CD4-positive, CD25-positive, alpha-beta regulatory T cell (primary cell): Measurements from ENCODE around the gene S100A11. TPM values are rescaled to one million over a fixed set of nuclear protein-coding genes. Genes with fewer than 3 reads are reported as not detected.
A peak's percentile ranks its signal among the peaks of the same experiment; 100 is the strongest.
"Not testable (repeated sequence)": the region's sequence is repeated elsewhere in the genome, so short reads cannot be mapped to it uniquely, and the experiment has no call there.

ENCODE experiments used
- ATAC-seq, 2 donors: fragments of 150-1000 bp; cut with Tn5 transposase; one replicate each; pipeline ENCODE4 v1.10.0; 2021; ENCODE audit warnings: low read depth in 2 of 2, moderate number of reproducible peaks in 2 of 2, moderate library complexity in 1 of 2
- DNase-seq, 3 donors: peaks; one replicate each; pipeline versions ENCODE4 v3.0.0 to v3.0.0-alpha.2; 2012 to 2022; ENCODE audit warnings: mixed read lengths in 1 of 3
- H3K27ac ChIP-seq: one replicate; pipeline ENCODE4 v1.7.0; 2013; ENCODE audit warnings: mild to moderate bottlenecking, low read length; ENCODE audit not compliant: insufficient read depth, poor library complexity, severe bottlenecking
- H3K27me3 ChIP-seq: one replicate; pipeline ENCODE4 v1.7.0; 2013; ENCODE audit warnings: low read length; ENCODE audit not compliant: control insufficient read depth, insufficient read depth
- H3K36me3 ChIP-seq: one replicate; pipeline ENCODE4 v1.7.0; 2013; ENCODE audit warnings: mild to moderate bottlenecking, low read length, moderate library complexity; ENCODE audit not compliant: control insufficient read depth, insufficient read depth
- H3K4me1 ChIP-seq: 2 replicates; pipeline ENCODE4 v1.7.0; 2013; ENCODE audit warnings: mild to moderate bottlenecking, low read length; ENCODE audit not compliant: insufficient read depth, control insufficient read depth, poor library complexity, severe bottlenecking
- H3K4me3 ChIP-seq: one replicate; pipeline ENCODE4 v1.7.0; 2013; ENCODE audit warnings: low read depth, mild to moderate bottlenecking, low read length, moderate library complexity
- H3K9me3 ChIP-seq, 2 experiments: 1 replicate in 1 of 2; 2 replicates in 1 of 2; pipeline ENCODE4 v1.7.0; 2013; ENCODE audit warnings: low read length in 2 of 2, mild to moderate bottlenecking in 1 of 2, moderate library complexity in 1 of 2; ENCODE audit not compliant: control insufficient read depth in 2 of 2
- H3K27ac Mint-ChIP-seq, 3 donors: one replicate each; pipeline ENCODE4 v1.8.0; 2020 to 2022; ENCODE audit warnings: mild to moderate bottlenecking in 3 of 3, mixed read lengths in 3 of 3, moderate library complexity in 2 of 3
- H3K27me3 Mint-ChIP-seq: one replicate; pipeline ENCODE4 v1.8.0; 2022; ENCODE audit warnings: mild to moderate bottlenecking, mixed read lengths
- H3K36me3 Mint-ChIP-seq: one replicate; pipeline ENCODE4 v1.8.0; 2020; ENCODE audit warnings: mixed read lengths
- H3K4me1 Mint-ChIP-seq, 4 donors: one replicate each; pipeline ENCODE4 v1.8.0; 2020 to 2022; ENCODE audit warnings: mixed read lengths in 4 of 4, mild to moderate bottlenecking in 1 of 4
- H3K4me3 Mint-ChIP-seq, 4 donors: one replicate each; pipeline ENCODE4 v1.8.0; 2020 to 2022; ENCODE audit warnings: mild to moderate bottlenecking in 4 of 4, mixed read lengths in 4 of 4, moderate library complexity in 3 of 4
- H3K9me3 Mint-ChIP-seq, 7 donors: one replicate each; pipeline ENCODE4 v1.8.0; 2020 to 2022; ENCODE audit warnings: mixed read lengths in 7 of 7, mild to moderate bottlenecking in 3 of 7, moderate library complexity in 2 of 7
- polyA plus RNA-seq, 4 donors: library from polyadenylated mRNA; unstranded; fragments of 300-500 nt; fragmentation: Illumina TruSeq; gene quantifications; one replicate each; pipeline ENCODE4 v1.2.3, GENCODE V29; 2021
- total RNA-seq: library from RNA; stranded (reverse); gene quantifications from one replicate; pipeline ENCODE4 v1.2.3, GENCODE V29; 2022

Gene S100A11
- total RNA-seq (80.2 TPM), polyA plus RNA-seq (100 to 1,000 TPM; 397 to 676 (median 547) TPM)

GRCh38 chr1:152036267-152037216 lies at the start of gene S100A11:
Gene S100A11 (minus strand): TSS chr1:152037004. CDS start chr1:152036915, 89 bp downstream.
- H3K4me1 Mint-ChIP-seq: peaks cover 14 to 51% (median 27%) of the 10 kb centered on the region in 4 donors
- H3K27me3 ChIP-seq: peaks cover 11% of the 10 kb centered on the region
- H3K27ac Mint-ChIP-seq: peak within 1 kb of the TSS; percentile 95 to 99 (median 98)
- peak; percentile 38 to 50 for ATAC-seq
- DNase-seq: peak; percentile 11 to 80 (median 53)
- H3K9me3 Mint-ChIP-seq: no peaks in the 10 kb centered on the region
- H3K36me3 Mint-ChIP-seq: peaks cover 19% of the 10 kb centered on the region
- H3K9me3 ChIP-seq: no peaks in the 10 kb centered on the region
- peak within 1 kb of the TSS; percentile 83 for H3K27ac ChIP-seq
- peaks cover 38% of the 10 kb centered on the region for H3K4me1 ChIP-seq
- H3K27me3 Mint-ChIP-seq: peaks cover 9% of the 10 kb centered on the region
- H3K36me3 ChIP-seq: peaks cover 24% of the 10 kb centered on the region
- peak within 1 kb of the TSS; percentile 98 for H3K4me3 ChIP-seq
- H3K4me3 Mint-ChIP-seq: peak within 1 kb of the TSS; percentile 91 to 100 (median 97)

- H3K4me1 Mint-ChIP-seq: no peaks in the 10 kb centered on the region
- peaks cover 23% of the 10 kb centered on the region for H3K27me3 Mint-ChIP-seq
- Histone ChIP-seq H3K9me3 (no peaks in the 10 kb centered on the region), H3K27ac (no peak overlapping the region), H3K4me3 (no peak overlapping the region), H3K27me3 (peaks cover 36% of the 10 kb centered on the region), H3K4me1 (no peaks in the 10 kb centered on the region), H3K36me3 (no peaks in the 10 kb centered on the region)
- H3K4me3 Mint-ChIP-seq: no peak overlapping the region
- no peak overlapping the region for H3K27ac Mint-ChIP-seq
- peaks cover 0 to 3% (median 0%) of the 10 kb centered on the region in 7 donors for H3K9me3 Mint-ChIP-seq
- ATAC-seq (no peak), DNase-seq (no peak)
- H3K36me3 Mint-ChIP-seq: no peaks in the 10 kb centered on the region
Observed at GRCh38 chr1:152084853-152085252, 48.0 kb upstream of the S100A11 start.

- not testable (repeated sequence) for H3K27ac Mint-ChIP-seq, H3K36me3 ChIP-seq, DNase-seq, ATAC-seq, H3K4me1 ChIP-seq, H3K9me3 ChIP-seq, H3K9me3 Mint-ChIP-seq, H3K4me1 Mint-ChIP-seq, H3K4me3 Mint-ChIP-seq, H3K4me3 ChIP-seq, H3K36me3 Mint-ChIP-seq, H3K27ac ChIP-seq
- H3K27me3 ChIP-seq: peaks cover 14% of the 10 kb centered on the region
- peaks cover 25% of the 10 kb centered on the region for H3K27me3 Mint-ChIP-seq
Observed at GRCh38 chr1:152081026-152081425, 44.2 kb upstream of the S100A11 start.

GRCh38 chr1:152080494-152080893 lies 43.7 kb upstream of the S100A11 start:
- H3K36me3 ChIP-seq, H3K4me1 ChIP-seq, DNase-seq, H3K27ac Mint-ChIP-seq, H3K27ac ChIP-seq, H3K36me3 Mint-ChIP-seq, H3K4me1 Mint-ChIP-seq, ATAC-seq, H3K9me3 ChIP-seq, H3K4me3 Mint-ChIP-seq, H3K9me3 Mint-ChIP-seq, H3K4me3 ChIP-seq: not testable (repeated sequence)
- H3K27me3 ChIP-seq: peaks cover 13% of the 10 kb centered on the region
- H3K27me3 Mint-ChIP-seq: peaks cover 30% of the 10 kb centered on the region

GRCh38 chr1:152078831-152079441 lies 42.1 kb upstream of the S100A11 start:
- Histone ChIP-seq H3K36me3 (no peaks in the 10 kb centered on the region), H3K27me3 (peaks cover 15% of the 10 kb centered on the region), H3K4me3 (no peak overlapping the region), H3K27ac (no peak overlapping the region), H3K4me1 (no peaks in the 10 kb centered on the region), H3K9me3 (no peaks in the 10 kb centered on the region)
- Mint-ChIP-seq H3K9me3 (peaks cover 0 to 3% (median 0%) of the 10 kb centered on the region in 7 donors), H3K36me3 (no peaks in the 10 kb centered on the region), H3K4me3 (no peak overlapping the region), H3K4me1 (no peaks in the 10 kb centered on the region), H3K27ac (no peak overlapping the region), H3K27me3 (peaks cover 46% of the 10 kb centered on the region)
- DNase-seq (no peak), ATAC-seq (no peak)

- Mint-ChIP-seq H3K4me3 (no peak overlapping the region), H3K27me3 (peaks cover 66% of the 10 kb centered on the region), H3K36me3 (peaks cover 4% of the 10 kb centered on the region), H3K4me1 (no peaks in the 10 kb centered on the region), H3K27ac (no peak overlapping the region), H3K9me3 (peaks cover 0 to 2% (median 0%) of the 10 kb centered on the region in 7 donors)
- ATAC-seq (no peak), DNase-seq (no peak)
- H3K36me3 ChIP-seq: no peaks in the 10 kb centered on the region
- H3K27ac ChIP-seq: no peak overlapping the region
- H3K27me3 ChIP-seq: peaks cover 43% of the 10 kb centered on the region
- no peaks in the 10 kb centered on the region for H3K4me1 ChIP-seq
- H3K4me3 ChIP-seq: no peak overlapping the region
- no peaks in the 10 kb centered on the region for H3K9me3 ChIP-seq
Observed at GRCh38 chr1:152072311-152072710, 35.5 kb upstream of the S100A11 start.

- Mint-ChIP-seq H3K4me3 (no peak overlapping the region), H3K4me1 (no peaks in the 10 kb centered on the region), H3K27me3 (peaks cover 59% of the 10 kb centered on the region), H3K27ac (no peak overlapping the region), H3K36me3 (peaks cover 4% of the 10 kb centered on the region), H3K9me3 (peaks cover 0 to 2% (median 0%) of the 10 kb centered on the region in 7 donors)
- Histone ChIP-seq H3K27ac (no peak overlapping the region), H3K9me3 (no peaks in the 10 kb centered on the region), H3K4me1 (no peaks in the 10 kb centered on the region), H3K4me3 (no peak overlapping the region), H3K36me3 (no peaks in the 10 kb centered on the region), H3K27me3 (peaks cover 48% of the 10 kb centered on the region)
- DNase-seq (no peak), ATAC-seq (no peak)
Observed at GRCh38 chr1:152071123-152071522, 34.3 kb upstream of the S100A11 start.
